HepG2 (cell line): ENCODE data around the gene SCRT2. TPM values are rescaled to one million over a fixed set of nuclear protein-coding genes. Genes with fewer than 3 reads are reported as not detected.

Experiments used
- ATF1 ChIP-seq: IDR thresholded peaks from 2 replicates; pipeline ENCODE4 v1.6.1; 2016; ENCODE audit warnings: mild to moderate bottlenecking, control low read depth
- ATF7-NPFF ChIP-seq: sonication (generic); formaldehyde crosslinking; IDR thresholded peaks from 2 replicates; pipeline ENCODE4 v1.8.1; 2023; ENCODE audit warnings: mild to moderate bottlenecking, low read depth, missing genetic modification reagents, moderate library complexity
- DPF2 ChIP-seq: sonication (generic); formaldehyde crosslinking; IDR thresholded peaks from 2 replicates; pipeline ENCODE4 v1.4.0; 2020; ENCODE audit warnings: mild to moderate bottlenecking, low read depth, missing genetic modification reagents, borderline replicate concordance
- FOSL2 ChIP-seq: sonication (generic); formaldehyde crosslinking; IDR thresholded peaks from 2 replicates; pipeline ENCODE4 v1.4.0; 2020; ENCODE audit warnings: missing genetic modification reagents
- GLI4 ChIP-seq: sonication (generic); formaldehyde crosslinking; IDR thresholded peaks from 2 replicates; pipeline ENCODE4 v1.5.1; 2020; ENCODE audit warnings: missing genetic modification reagents, mild to moderate bottlenecking, moderate library complexity, borderline replicate concordance
- HMG20B ChIP-seq: conservative IDR thresholded peaks from 2 replicates; pipeline ENCODE4 v1.6.1; 2016; ENCODE audit warnings: missing genetic modification reagents, missing compliant biosample characterization
- KLF6 ChIP-seq: IDR thresholded peaks from 2 replicates; pipeline ENCODE4 v1.8.0; 2016; ENCODE audit warnings: missing biosample characterization, missing genetic modification reagents
- MTF2 ChIP-seq: sonication (generic); formaldehyde crosslinking; IDR thresholded peaks from 2 replicates; pipeline ENCODE4 v1.5.0; 2020; ENCODE audit warnings: missing genetic modification reagents, borderline replicate concordance
- NCOA2 ChIP-seq: sonication (generic); formaldehyde crosslinking; IDR thresholded peaks from 2 replicates; pipeline ENCODE4 v1.8.0; 2022; ENCODE audit warnings: inconsistent platforms
- NFYC ChIP-seq: IDR thresholded peaks from 2 replicates; pipeline ENCODE4 v1.6.1; 2016; ENCODE audit warnings: missing genetic modification reagents, missing compliant biosample characterization
- ONECUT2 ChIP-seq: sonication (generic); formaldehyde crosslinking; IDR thresholded peaks from 2 replicates; pipeline ENCODE4 v1.4.0; 2020; ENCODE audit warnings: missing genetic modification reagents
- PPARG ChIP-seq: conservative IDR thresholded peaks from 2 replicates; pipeline ENCODE4 v1.6.1; 2016; ENCODE audit warnings: missing biosample characterization, missing genetic modification reagents
- PTBP1 ChIP-seq: fragments of 200-400 bp; formaldehyde crosslinking; IDR thresholded peaks from 2 replicates; pipeline ENCODE4 v1.6.1; 2018; ENCODE audit warnings: low read length, low read depth; ENCODE audit not compliant: poor library complexity, severe bottlenecking
- RBFOX2 ChIP-seq: fragments of 200-400 bp; formaldehyde crosslinking; IDR thresholded peaks from 2 replicates; pipeline ENCODE4 v1.6.1; 2017; ENCODE audit warnings: low read depth, mild to moderate bottlenecking, low read length
- SKI ChIP-seq: fragments of 450-650 bp; IDR thresholded peaks from one replicate; pipeline ENCODE4 v1.6.1; 2018; ENCODE audit warnings: mild to moderate bottlenecking; ENCODE audit not compliant: partially characterized antibody
- SNRNP70 ChIP-seq: fragments of 200-400 bp; formaldehyde crosslinking; IDR thresholded peaks from 2 replicates; pipeline ENCODE4 v1.6.1; 2017; ENCODE audit warnings: mild to moderate bottlenecking, low read depth, low read length, moderate library complexity
- SSRP1 ChIP-seq: IDR thresholded peaks from 2 replicates; pipeline ENCODE4 v1.6.1; 2016; ENCODE audit warnings: control low read depth
- ZFAT ChIP-seq: sonication (generic); formaldehyde crosslinking; conservative IDR thresholded peaks from 2 replicates; pipeline ENCODE4 v1.8.1; 2023; ENCODE audit warnings: missing genetic modification reagents, inconsistent platforms
- ZNF225 ChIP-seq: sonication (generic); formaldehyde crosslinking; IDR thresholded peaks from 2 replicates; pipeline ENCODE4 v1.4.0; 2020; ENCODE audit warnings: mild to moderate bottlenecking, missing genetic modification reagents
- ZNF296 ChIP-seq: sonication (generic); formaldehyde crosslinking; conservative IDR thresholded peaks from 2 replicates; pipeline ENCODE4 v1.5.0; 2020; ENCODE audit warnings: mild to moderate bottlenecking, missing genetic modification reagents
- ZNF501 ChIP-seq: sonication (generic); formaldehyde crosslinking; IDR thresholded peaks from 2 replicates; pipeline ENCODE4 v1.5.1; 2020; ENCODE audit warnings: mild to moderate bottlenecking, moderate library complexity, missing genetic modification reagents
- ZNF552 ChIP-seq: sonication (generic); formaldehyde crosslinking; IDR thresholded peaks from 2 replicates; pipeline ENCODE4 v1.9.0; 2022; ENCODE audit warnings: missing genetic modification reagents, mild to moderate bottlenecking, borderline replicate concordance
- ZNF670 ChIP-seq: sonication (generic); formaldehyde crosslinking; IDR thresholded peaks from 2 replicates; pipeline ENCODE4 v1.8.0; 2022; ENCODE audit warnings: mild to moderate bottlenecking, missing genetic modification reagents, borderline replicate concordance
- ZNF777 ChIP-seq: sonication (generic); formaldehyde crosslinking; IDR thresholded peaks from 2 replicates; pipeline ENCODE4 v1.4.0; 2020; ENCODE audit warnings: missing genetic modification reagents
- ZSCAN25 ChIP-seq: sonication (generic); formaldehyde crosslinking; IDR thresholded peaks from 2 replicates; pipeline ENCODE4 v1.8.0; 2022; ENCODE audit warnings: mild to moderate bottlenecking, missing genetic modification reagents
- polyA plus RNA-seq, 8 experiments: library from polyadenylated mRNA; depleted of rRNA in 3 of 8; stranded (reverse) in 7 of 8; unstranded in 1 of 8; fragments of >200 nt; fragmentation: Illumina TruSeq in 4 of 8; extraction: Trizol in 4 of 8; gene quantifications; 2 replicates each; pipeline versions ENCODE4 v1.2.1 to v1.2.3, GENCODE V29; 2011 to 2016; ENCODE audit warnings: low read depth in 4 of 8, missing spikeins in 1 of 8, mixed read lengths in 1 of 8; ENCODE audit not compliant: insufficient read depth in 1 of 8
- total RNA-seq, 5 experiments: library from RNA; depleted of rRNA; stranded (reverse); fragments of >200 nt; fragmentation: Illumina TruSeq; extraction: Trizol; gene quantifications; 2 replicates each; pipeline ENCODE4 v1.2.3, GENCODE V29; 2016; ENCODE audit warnings: low read depth in 1 of 5
- TF ChIP-seq, protein P1 (sequence below): IDR thresholded peaks from 2 replicates; pipeline ENCODE4 v1.6.1; 2012; ENCODE audit warnings: low read length, improper control_type of control experiment
- TF ChIP-seq, protein P2 (sequence below): conservative IDR thresholded peaks from 2 replicates; pipeline ENCODE4 v1.6.1; 2018; ENCODE audit warnings: missing genetic modification reagents

SCRT2 gene
- total and polyA plus RNA-seq, 2 of the 13 experiments (the other 11 are each of a cell fraction or from before 2014, with no cell fraction given): not detected

DNA sequence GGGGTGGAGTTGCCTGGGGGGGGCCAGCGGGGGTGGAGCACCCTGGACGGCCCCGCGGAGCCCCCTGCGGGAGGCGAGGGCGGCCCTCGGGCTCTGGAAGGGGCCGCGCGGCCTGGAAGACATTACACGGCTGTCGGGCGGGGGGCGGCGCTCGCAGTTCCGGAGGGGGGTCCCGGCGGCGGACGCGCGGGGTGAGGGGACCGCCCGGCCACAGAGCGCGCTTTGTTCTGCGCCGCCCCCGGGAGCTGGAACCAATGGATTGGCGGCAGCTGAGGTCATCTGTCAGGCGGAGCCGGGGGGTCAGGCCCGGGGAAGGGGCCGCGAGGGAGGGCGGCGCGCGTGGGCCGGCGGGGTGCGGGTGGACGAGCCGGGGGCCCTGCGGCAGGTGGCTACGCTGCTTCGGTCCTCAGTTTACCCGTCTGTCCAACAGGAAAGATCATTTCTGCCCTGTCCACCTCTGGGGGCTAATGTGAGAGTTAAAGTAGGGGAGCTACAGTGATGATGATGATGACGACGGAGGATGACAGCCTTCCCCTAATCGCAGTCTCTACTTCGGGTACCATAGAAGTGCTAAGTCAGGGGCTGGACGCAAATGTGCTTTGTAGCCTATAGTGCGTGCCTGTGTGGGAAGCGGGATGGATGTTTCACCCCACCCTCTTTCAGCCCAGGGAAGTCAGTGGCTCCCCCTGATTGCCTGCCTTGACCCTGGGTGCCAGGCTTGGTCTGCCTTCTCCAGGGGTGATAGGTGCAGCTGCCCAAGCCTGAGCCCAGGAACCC, 33.0 kb downstream of the SCRT2 start (continued):
- no peak for TF ChIP-seq ZNF670 (CRISPR knock-in tag)
- TF ChIP-seq, protein P1, sequence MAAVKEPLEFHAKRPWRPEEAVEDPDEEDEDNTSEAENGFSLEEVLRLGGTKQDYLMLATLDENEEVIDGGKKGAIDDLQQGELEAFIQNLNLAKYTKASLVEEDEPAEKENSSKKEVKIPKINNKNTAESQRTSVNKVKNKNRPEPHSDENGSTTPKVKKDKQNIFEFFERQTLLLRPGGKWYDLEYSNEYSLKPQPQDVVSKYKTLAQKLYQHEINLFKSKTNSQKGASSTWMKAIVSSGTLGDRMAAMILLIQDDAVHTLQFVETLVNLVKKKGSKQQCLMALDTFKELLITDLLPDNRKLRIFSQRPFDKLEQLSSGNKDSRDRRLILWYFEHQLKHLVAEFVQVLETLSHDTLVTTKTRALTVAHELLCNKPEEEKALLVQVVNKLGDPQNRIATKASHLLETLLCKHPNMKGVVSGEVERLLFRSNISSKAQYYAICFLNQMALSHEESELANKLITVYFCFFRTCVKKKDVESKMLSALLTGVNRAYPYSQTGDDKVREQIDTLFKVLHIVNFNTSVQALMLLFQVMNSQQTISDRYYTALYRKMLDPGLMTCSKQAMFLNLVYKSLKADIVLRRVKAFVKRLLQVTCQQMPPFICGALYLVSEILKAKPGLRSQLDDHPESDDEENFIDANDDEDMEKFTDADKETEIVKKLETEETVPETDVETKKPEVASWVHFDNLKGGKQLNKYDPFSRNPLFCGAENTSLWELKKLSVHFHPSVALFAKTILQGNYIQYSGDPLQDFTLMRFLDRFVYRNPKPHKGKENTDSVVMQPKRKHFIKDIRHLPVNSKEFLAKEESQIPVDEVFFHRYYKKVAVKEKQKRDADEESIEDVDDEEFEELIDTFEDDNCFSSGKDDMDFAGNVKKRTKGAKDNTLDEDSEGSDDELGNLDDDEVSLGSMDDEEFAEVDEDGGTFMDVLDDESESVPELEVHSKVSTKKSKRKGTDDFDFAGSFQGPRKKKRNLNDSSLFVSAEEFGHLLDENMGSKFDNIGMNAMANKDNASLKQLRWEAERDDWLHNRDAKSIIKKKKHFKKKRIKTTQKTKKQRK: no peak
- no peak for TF ChIP-seq SNRNP70
- TF ChIP-seq ATF7-NPFF (CRISPR knock-in tag): no peak; the same call in 1 of the 2 replicates
- peak; percentile 56 for TF ChIP-seq RBFOX2
- no peak for TF ChIP-seq ONECUT2
- TF ChIP-seq PTBP1: peak; percentile 25
- no peak for TF ChIP-seq ZNF225
- TF ChIP-seq KLF6: peak; percentile 59; the same call in 1 of the 2 replicates
- 0 out of 2 replicates have a peak, but pooled peaks have one; percentile 44 for TF ChIP-seq HMG20B (CRISPR knock-in tag)
- TF ChIP-seq NFYC (CRISPR knock-in tag): peak; percentile 53; the same call in 1 of the 2 replicates
- peak; percentile 55; the same call in 1 of the 2 replicates for TF ChIP-seq ZNF777
- no peak for TF ChIP-seq ZFAT (CRISPR knock-in tag)
- TF ChIP-seq FOSL2 (CRISPR knock-in tag): peak; percentile 47
- TF ChIP-seq DPF2 (CRISPR knock-in tag): 0 out of 2 replicates have a peak, but pooled peaks have one; percentile 52
- peak; percentile 75 for TF ChIP-seq SKI
- no peak for TF ChIP-seq MTF2 (CRISPR knock-in tag)
- TF ChIP-seq NCOA2 (CRISPR knock-in tag): peak; percentile 14; the same call in 1 of the 2 replicates
- TF ChIP-seq, protein P2, sequence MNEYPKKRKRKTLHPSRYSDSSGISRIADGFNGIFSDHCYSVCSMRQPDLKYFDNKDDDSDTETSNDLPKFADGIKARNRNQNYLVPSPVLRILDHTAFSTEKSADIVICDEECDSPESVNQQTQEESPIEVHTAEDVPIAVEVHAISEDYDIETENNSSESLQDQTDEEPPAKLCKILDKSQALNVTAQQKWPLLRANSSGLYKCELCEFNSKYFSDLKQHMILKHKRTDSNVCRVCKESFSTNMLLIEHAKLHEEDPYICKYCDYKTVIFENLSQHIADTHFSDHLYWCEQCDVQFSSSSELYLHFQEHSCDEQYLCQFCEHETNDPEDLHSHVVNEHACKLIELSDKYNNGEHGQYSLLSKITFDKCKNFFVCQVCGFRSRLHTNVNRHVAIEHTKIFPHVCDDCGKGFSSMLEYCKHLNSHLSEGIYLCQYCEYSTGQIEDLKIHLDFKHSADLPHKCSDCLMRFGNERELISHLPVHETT (CRISPR knock-in tag): peak; percentile 75; the same call in 1 of the 2 replicates
- peak; percentile 45; the same call in 1 of the 2 replicates for TF ChIP-seq PPARG (CRISPR knock-in tag)
- TF ChIP-seq ATF1: no peak
- peak; percentile 78 for TF ChIP-seq ZSCAN25 (CRISPR knock-in tag)
- TF ChIP-seq GLI4 (CRISPR knock-in tag): peak; percentile 71; the same call in 1 of the 2 replicates
- TF ChIP-seq ZNF296 (CRISPR knock-in tag): no peak
- TF ChIP-seq ZNF501 (CRISPR knock-in tag): 0 out of 2 replicates have a peak, but pooled peaks have one; percentile 56
- TF ChIP-seq ZNF552 (CRISPR knock-in tag): no peak
- no peak for TF ChIP-seq SSRP1
